B cell (primary cell): ENCODE data around the gene OR1J4.

ENCODE experiments used
- EZH2 ChIP-seq: IDR thresholded peaks from 2 replicates; pipeline ENCODE4 v1.6.1; 2012; ENCODE audit warnings: borderline replicate concordance, low read depth, mild to moderate bottlenecking, moderate library complexity, low read length; ENCODE audit not compliant: insufficient read depth, poor library complexity, severe bottlenecking
- TF ChIP-seq, protein P1 (sequence below): fragments of 200-600 bp; IDR thresholded peaks from one replicate; pipeline ENCODE4 v1.8.0; 2022; ENCODE audit warnings: antibody characterized with exemption, mild to moderate bottlenecking

DNA sequence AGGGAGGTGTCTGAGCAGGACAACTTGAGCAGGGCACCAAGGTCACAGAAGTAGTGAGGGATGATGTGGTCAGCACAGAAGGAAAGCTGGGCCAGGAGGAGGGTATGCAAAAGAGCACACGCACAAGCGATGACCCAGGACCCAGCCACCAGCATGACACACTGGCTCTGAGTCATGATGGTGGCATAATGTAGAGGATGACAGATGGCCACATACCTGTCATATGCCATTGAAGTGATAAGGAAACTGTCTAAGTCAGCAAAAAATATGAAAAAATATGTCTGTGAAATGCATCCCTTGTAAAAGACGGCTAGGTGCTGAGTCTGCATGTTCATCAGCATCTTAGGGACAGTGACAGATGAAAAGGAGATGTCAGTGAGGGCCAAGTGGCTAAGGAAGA, 41.6 kb upstream of the OR1J4 start:
- TF ChIP-seq, protein P1, sequence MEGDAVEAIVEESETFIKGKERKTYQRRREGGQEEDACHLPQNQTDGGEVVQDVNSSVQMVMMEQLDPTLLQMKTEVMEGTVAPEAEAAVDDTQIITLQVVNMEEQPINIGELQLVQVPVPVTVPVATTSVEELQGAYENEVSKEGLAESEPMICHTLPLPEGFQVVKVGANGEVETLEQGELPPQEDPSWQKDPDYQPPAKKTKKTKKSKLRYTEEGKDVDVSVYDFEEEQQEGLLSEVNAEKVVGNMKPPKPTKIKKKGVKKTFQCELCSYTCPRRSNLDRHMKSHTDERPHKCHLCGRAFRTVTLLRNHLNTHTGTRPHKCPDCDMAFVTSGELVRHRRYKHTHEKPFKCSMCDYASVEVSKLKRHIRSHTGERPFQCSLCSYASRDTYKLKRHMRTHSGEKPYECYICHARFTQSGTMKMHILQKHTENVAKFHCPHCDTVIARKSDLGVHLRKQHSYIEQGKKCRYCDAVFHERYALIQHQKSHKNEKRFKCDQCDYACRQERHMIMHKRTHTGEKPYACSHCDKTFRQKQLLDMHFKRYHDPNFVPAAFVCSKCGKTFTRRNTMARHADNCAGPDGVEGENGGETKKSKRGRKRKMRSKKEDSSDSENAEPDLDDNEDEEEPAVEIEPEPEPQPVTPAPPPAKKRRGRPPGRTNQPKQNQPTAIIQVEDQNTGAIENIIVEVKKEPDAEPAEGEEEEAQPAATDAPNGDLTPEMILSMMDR: no peak
- TF ChIP-seq EZH2: no peak
